Liver (tissue), 9 donors: ENCODE data around the gene MEP1B. TPM values are rescaled to one million over a fixed set of nuclear protein-coding genes. Genes with fewer than 3 reads are reported as not detected.
A peak's percentile ranks its signal among the peaks of the same experiment; 100 is the strongest.

Experiments
- DNase-seq: peaks from one replicate; pipeline ENCODE4 v3.0.0-alpha.2; 2017; ENCODE audit warnings: low spot score
- H3K27ac ChIP-seq, 2 donors: one replicate each; pipeline ENCODE4 v1.7.0; 2013; ENCODE audit warnings: inconsistent platforms in 2 of 2, low read length in 2 of 2, control low read depth in 1 of 2, low read depth in 1 of 2, mild to moderate bottlenecking in 1 of 2
- H3K27me3 ChIP-seq, 4 donors: one replicate each; pipeline versions ENCODE4 v1.6.1 to v1.7.0; 2013; ENCODE audit warnings: low read length in 3 of 4, inconsistent platforms in 1 of 4, mild to moderate bottlenecking in 1 of 4, moderate library complexity in 1 of 4; ENCODE audit not compliant: control insufficient read depth in 4 of 4, insufficient read depth in 4 of 4
- H3K36me3 ChIP-seq, 4 donors: one replicate each; pipeline versions ENCODE4 v1.6.1 to v1.7.0; 2013; ENCODE audit warnings: low read length in 3 of 4, mild to moderate bottlenecking in 3 of 4, low read depth in 1 of 4, moderate library complexity in 1 of 4; ENCODE audit not compliant: control insufficient read depth in 4 of 4, insufficient read depth in 3 of 4
- H3K4me1 ChIP-seq, 4 donors: one replicate each; pipeline versions ENCODE4 v1.6.1 to v1.7.0; 2013; ENCODE audit warnings: low read length in 3 of 4, mild to moderate bottlenecking in 3 of 4, moderate library complexity in 1 of 4; ENCODE audit not compliant: control insufficient read depth in 4 of 4, insufficient read depth in 4 of 4
- H3K4me3 ChIP-seq, 3 donors: one replicate each; pipeline versions ENCODE4 v1.6.1 to v1.7.0; 2013; ENCODE audit warnings: low read length in 3 of 3, control low read depth in 1 of 3, low read depth in 1 of 3, mild to moderate bottlenecking in 1 of 3
- H3K9ac ChIP-seq, 2 donors: one replicate each; pipeline ENCODE4 v1.7.0; 2013; ENCODE audit warnings: low read length in 2 of 2, mild to moderate bottlenecking in 2 of 2, moderate library complexity in 2 of 2, control low read depth in 1 of 2, low read depth in 1 of 2
- H3K9me3 ChIP-seq, 4 donors: one replicate each; pipeline versions ENCODE4 v1.6.1 to v1.7.0; 2013; ENCODE audit warnings: low read length in 3 of 4; ENCODE audit not compliant: control insufficient read depth in 4 of 4
- EGR1 ChIP-seq, 2 donors: IDR thresholded peaks; 2 replicates each; pipeline ENCODE4 v1.6.1; 2016 to 2018; ENCODE audit warnings: antibody characterized with exemption in 2 of 2, low read depth in 2 of 2
- FOXA1 ChIP-seq: IDR thresholded peaks from 2 replicates; pipeline ENCODE4 v1.6.1; 2016; ENCODE audit warnings: antibody characterized with exemption
- FOXA2 ChIP-seq: IDR thresholded peaks from 2 replicates; pipeline ENCODE4 v1.6.1; 2016; ENCODE audit warnings: antibody characterized with exemption
- GABPA ChIP-seq, 2 donors: IDR thresholded peaks in 1 of 2; conservative IDR thresholded peaks in 1 of 2; 2 replicates each; pipeline ENCODE4 v1.6.1; 2016; ENCODE audit warnings: antibody characterized with exemption in 2 of 2, mild to moderate bottlenecking in 1 of 2, moderate library complexity in 1 of 2
- HNF4A ChIP-seq, 2 donors: conservative IDR thresholded peaks; 2 replicates each; pipeline ENCODE4 v1.6.1; 2016; ENCODE audit warnings: antibody characterized with exemption in 2 of 2, mild to moderate bottlenecking in 2 of 2
- HNF4G ChIP-seq: IDR thresholded peaks from 2 replicates; pipeline ENCODE4 v1.6.1; 2016; ENCODE audit warnings: antibody characterized with exemption
- JUND ChIP-seq, 2 donors: IDR thresholded peaks; 2 replicates each; pipeline ENCODE4 v1.6.1; 2016; ENCODE audit warnings: antibody characterized with exemption in 2 of 2
- NR2F2 ChIP-seq: IDR thresholded peaks from 2 replicates; pipeline ENCODE4 v1.6.1; 2016; ENCODE audit warnings: antibody characterized with exemption
- RAD21 ChIP-seq, 2 donors: IDR thresholded peaks; 2 replicates each; pipeline ENCODE4 v1.6.1; 2016; ENCODE audit warnings: antibody characterized with exemption in 2 of 2, mild to moderate bottlenecking in 2 of 2
- RXRA ChIP-seq, 2 donors: IDR thresholded peaks; 2 replicates each; pipeline ENCODE4 v1.6.1; 2017 to 2018; ENCODE audit warnings: antibody characterized with exemption in 2 of 2, mild to moderate bottlenecking in 1 of 2
- SP1 ChIP-seq: IDR thresholded peaks from 2 replicates; pipeline ENCODE4 v1.6.1; 2018; ENCODE audit warnings: antibody characterized with exemption, mild to moderate bottlenecking
- TAF1 ChIP-seq: conservative IDR thresholded peaks from 2 replicates; pipeline ENCODE4 v1.6.1; 2016; ENCODE audit warnings: antibody characterized with exemption, mild to moderate bottlenecking
- YY1 ChIP-seq: IDR thresholded peaks from 2 replicates; pipeline ENCODE4 v1.6.1; 2016; ENCODE audit warnings: antibody characterized with exemption, mild to moderate bottlenecking
- WGBS: extraction: QIAGEN DNeasy Blood & Tissue Kit; methylation state at CpG from one replicate; pipeline ENCODE4 v1.1.7; 2013; 5-methylcytosine and 5-hydroxymethylcytosine counted together
- polyA plus RNA-seq, 2 donors: library from polyadenylated mRNA; stranded (reverse) in 1 of 2; unstranded in 1 of 2; fragments of 200-250 nt in 1 of 2; fragments of >200 nt in 1 of 2; fragmentation: Nextera tagmentation in 1 of 2; extraction: Ambion mirVana in 1 of 2; gene quantifications; one replicate each; pipeline versions ENCODE4 v1.2.1 to v1.2.3, GENCODE V29; 2013 to 2015
- total RNA-seq, 2 donors: library from RNA; depleted of rRNA; stranded (reverse); fragments of >200 nt; gene quantifications; one replicate each; pipeline ENCODE4 v1.2.3, GENCODE V29; 2014
- TF ChIP-seq, protein P1 (sequence below): IDR thresholded peaks from 2 replicates; pipeline ENCODE4 v1.6.1; 2016; ENCODE audit warnings: antibody characterized with exemption
- TF ChIP-seq, protein P2 (sequence below): IDR thresholded peaks from 2 replicates; pipeline ENCODE4 v1.6.1; 2016; ENCODE audit warnings: antibody characterized with exemption
- TF ChIP-seq, protein P3 (sequence below): fragments of 150-350 bp; IDR thresholded peaks from 2 replicates; pipeline ENCODE4 v1.5.1; 2017; ENCODE audit warnings: improper control_type of control experiment, low read depth, low read length; ENCODE audit not compliant: missing input control
- TF ChIP-seq, protein P4 (sequence below): IDR thresholded peaks from 2 replicates; pipeline ENCODE4 v1.6.1; 2016; ENCODE audit warnings: antibody characterized with exemption
- TF ChIP-seq, protein P5 (sequence below): IDR thresholded peaks from 2 replicates; pipeline ENCODE4 v1.6.1; 2016; ENCODE audit warnings: antibody characterized with exemption, mild to moderate bottlenecking
- donor health status: healthy.
- donor health status: healthy.
- donor health status: healthy.
- donor health status: healthy.
- donor health status: healthy.

Gene MEP1B
- total and polyA plus RNA-seq, 4 donors = 0.08 to 0.11 (median 0.09) TPM; not detected in 1

DNA sequence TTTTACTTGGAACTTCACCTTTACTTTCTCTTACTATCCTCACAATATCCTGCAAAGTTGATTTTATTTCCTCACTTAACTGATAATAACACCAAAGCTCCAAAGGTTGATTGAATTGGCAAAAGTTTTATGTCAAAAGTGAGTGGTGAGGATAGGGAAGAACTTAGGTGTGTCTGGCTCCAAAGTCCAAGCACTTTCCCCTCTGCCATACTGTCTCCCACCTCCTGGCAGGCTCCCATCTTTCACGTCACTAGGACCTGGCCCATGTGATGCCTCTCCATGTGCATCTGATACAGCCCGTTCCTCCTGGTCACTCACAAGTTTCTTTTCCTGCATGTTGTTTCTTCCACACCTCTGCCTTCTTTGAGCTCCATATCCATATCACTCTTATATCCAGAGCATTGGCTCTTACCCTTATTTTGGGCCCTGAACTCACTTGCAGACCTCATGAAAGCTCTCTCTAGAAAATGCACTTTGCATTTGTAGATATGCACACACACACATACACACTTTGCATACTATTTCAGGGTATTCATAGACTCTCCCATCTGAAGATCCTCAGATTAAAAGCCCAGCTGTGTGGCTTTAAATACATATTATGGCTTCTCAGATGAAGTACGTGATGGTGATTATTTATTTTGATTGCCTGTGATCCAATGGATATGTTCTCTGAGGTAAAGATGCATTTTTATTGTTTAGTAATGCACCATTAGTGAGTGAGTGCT lies 12.3 kb downstream of the MEP1B start (continued):
- TF ChIP-seq, protein P1, sequence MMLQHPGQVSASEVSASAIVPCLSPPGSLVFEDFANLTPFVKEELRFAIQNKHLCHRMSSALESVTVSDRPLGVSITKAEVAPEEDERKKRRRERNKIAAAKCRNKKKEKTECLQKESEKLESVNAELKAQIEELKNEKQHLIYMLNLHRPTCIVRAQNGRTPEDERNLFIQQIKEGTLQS = no peak
- TF ChIP-seq RAD21 (IDR thresholded peaks at IDR 0.05) = peak in 1 of 2 donors; percentile 39

DNA sequence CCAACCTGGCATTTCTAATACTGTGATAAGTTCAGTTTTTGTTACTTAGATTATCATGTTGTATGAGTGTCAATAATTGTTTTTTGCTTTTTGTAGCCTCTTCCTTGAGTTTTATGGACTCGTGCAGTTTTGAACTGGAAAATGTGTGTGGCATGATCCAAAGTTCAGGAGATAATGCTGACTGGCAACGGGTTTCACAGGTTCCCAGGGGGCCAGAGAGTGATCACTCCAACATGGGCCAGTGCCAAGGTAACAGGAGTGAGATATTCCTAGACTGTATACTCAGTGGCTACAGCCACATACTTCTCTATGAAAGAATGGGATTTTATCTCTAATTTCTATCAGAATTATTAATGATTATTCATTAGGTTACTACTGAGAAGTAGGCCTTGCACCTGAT lies 18.2 kb downstream of the MEP1B start:
- Histone ChIP-seq H3K9me3 (no peaks in the 10 kb centered on the region), H3K4me3 (no peak overlapping the region), H3K36me3 (no peaks in the 10 kb centered on the region), H3K9ac (peak overlapping the region in 1 of 2 donors; percentile 62), H3K27ac (peak overlapping the region; percentile 79 to 83), H3K4me1 (peaks cover 5 to 33% (median 19%) of the 10 kb centered on the region in 4 donors), H3K27me3 (no peaks in the 10 kb centered on the region)
- no peak for DNase-seq
- WGBS = 20% methylated on average over 2 of the region's 2 CpGs
- TF ChIP-seq HNF4A (conservative IDR thresholded peaks at IDR 0.05) = peak; percentile 96 to 98
- peak; percentile 93 for TF ChIP-seq SP1
- TF ChIP-seq JUND (IDR thresholded peaks at IDR 0.05) = peak; percentile 66 to 95
- TF ChIP-seq YY1 = peak; percentile 78
- TF ChIP-seq, protein P2, sequence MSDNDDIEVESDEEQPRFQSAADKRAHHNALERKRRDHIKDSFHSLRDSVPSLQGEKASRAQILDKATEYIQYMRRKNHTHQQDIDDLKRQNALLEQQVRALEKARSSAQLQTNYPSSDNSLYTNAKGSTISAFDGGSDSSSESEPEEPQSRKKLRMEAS = peak; percentile 75
- TF ChIP-seq, protein P3, sequence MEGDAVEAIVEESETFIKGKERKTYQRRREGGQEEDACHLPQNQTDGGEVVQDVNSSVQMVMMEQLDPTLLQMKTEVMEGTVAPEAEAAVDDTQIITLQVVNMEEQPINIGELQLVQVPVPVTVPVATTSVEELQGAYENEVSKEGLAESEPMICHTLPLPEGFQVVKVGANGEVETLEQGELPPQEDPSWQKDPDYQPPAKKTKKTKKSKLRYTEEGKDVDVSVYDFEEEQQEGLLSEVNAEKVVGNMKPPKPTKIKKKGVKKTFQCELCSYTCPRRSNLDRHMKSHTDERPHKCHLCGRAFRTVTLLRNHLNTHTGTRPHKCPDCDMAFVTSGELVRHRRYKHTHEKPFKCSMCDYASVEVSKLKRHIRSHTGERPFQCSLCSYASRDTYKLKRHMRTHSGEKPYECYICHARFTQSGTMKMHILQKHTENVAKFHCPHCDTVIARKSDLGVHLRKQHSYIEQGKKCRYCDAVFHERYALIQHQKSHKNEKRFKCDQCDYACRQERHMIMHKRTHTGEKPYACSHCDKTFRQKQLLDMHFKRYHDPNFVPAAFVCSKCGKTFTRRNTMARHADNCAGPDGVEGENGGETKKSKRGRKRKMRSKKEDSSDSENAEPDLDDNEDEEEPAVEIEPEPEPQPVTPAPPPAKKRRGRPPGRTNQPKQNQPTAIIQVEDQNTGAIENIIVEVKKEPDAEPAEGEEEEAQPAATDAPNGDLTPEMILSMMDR = no peak
- no peak for TF ChIP-seq FOXA1
- peak; percentile 24 for TF ChIP-seq NR2F2
- TF ChIP-seq, protein P4, sequence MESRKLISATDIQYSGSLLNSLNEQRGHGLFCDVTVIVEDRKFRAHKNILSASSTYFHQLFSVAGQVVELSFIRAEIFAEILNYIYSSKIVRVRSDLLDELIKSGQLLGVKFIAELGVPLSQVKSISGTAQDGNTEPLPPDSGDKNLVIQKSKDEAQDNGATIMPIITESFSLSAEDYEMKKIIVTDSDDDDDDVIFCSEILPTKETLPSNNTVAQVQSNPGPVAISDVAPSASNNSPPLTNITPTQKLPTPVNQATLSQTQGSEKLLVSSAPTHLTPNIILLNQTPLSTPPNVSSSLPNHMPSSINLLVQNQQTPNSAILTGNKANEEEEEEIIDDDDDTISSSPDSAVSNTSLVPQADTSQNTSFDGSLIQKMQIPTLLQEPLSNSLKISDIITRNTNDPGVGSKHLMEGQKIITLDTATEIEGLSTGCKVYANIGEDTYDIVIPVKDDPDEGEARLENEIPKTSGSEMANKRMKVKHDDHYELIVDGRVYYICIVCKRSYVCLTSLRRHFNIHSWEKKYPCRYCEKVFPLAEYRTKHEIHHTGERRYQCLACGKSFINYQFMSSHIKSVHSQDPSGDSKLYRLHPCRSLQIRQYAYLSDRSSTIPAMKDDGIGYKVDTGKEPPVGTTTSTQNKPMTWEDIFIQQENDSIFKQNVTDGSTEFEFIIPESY = peak; percentile 65
- TF ChIP-seq, protein P1 = peak; percentile 76
- peak; percentile 36 for TF ChIP-seq RAD21 (IDR thresholded peaks at IDR 0.05)
- TF ChIP-seq, protein P5, sequence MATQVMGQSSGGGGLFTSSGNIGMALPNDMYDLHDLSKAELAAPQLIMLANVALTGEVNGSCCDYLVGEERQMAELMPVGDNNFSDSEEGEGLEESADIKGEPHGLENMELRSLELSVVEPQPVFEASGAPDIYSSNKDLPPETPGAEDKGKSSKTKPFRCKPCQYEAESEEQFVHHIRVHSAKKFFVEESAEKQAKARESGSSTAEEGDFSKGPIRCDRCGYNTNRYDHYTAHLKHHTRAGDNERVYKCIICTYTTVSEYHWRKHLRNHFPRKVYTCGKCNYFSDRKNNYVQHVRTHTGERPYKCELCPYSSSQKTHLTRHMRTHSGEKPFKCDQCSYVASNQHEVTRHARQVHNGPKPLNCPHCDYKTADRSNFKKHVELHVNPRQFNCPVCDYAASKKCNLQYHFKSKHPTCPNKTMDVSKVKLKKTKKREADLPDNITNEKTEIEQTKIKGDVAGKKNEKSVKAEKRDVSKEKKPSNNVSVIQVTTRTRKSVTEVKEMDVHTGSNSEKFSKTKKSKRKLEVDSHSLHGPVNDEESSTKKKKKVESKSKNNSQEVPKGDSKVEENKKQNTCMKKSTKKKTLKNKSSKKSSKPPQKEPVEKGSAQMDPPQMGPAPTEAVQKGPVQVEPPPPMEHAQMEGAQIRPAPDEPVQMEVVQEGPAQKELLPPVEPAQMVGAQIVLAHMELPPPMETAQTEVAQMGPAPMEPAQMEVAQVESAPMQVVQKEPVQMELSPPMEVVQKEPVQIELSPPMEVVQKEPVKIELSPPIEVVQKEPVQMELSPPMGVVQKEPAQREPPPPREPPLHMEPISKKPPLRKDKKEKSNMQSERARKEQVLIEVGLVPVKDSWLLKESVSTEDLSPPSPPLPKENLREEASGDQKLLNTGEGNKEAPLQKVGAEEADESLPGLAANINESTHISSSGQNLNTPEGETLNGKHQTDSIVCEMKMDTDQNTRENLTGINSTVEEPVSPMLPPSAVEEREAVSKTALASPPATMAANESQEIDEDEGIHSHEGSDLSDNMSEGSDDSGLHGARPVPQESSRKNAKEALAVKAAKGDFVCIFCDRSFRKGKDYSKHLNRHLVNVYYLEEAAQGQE = no peak
- TF ChIP-seq EGR1 (IDR thresholded peaks at IDR 0.05; ENCODE audit: low read depth in 2 of 2) = peak in 1 of 2 donors; percentile 86
- no peak for TF ChIP-seq GABPA (IDR thresholded peaks at IDR 0.05 in 1 of 2, conservative IDR thresholded peaks at IDR 0.05 in 1 of 2)
- TF ChIP-seq RXRA (IDR thresholded peaks at IDR 0.05) = peak; percentile 70 to 83
- TF ChIP-seq FOXA2 = no peak
- peak; percentile 81 for TF ChIP-seq HNF4G
- no peak for TF ChIP-seq TAF1
